Pancreas (tissue), 10 donors: ENCODE measurements around the gene RALA. TPM values are rescaled to one million over a fixed set of nuclear protein-coding genes. Genes with fewer than 3 reads are reported as not detected.

Experiments
- ATAC-seq, 4 donors: fragments of 200-7000 bp; cut with Tn5 transposase; one replicate each; pipeline versions ENCODE4 v1.8.0 to v1.9.1; 2020; ENCODE audit warnings: mild to moderate bottlenecking in 4 of 4, moderate library complexity in 4 of 4
- DNase-seq, 6 donors: peaks; one replicate each; pipeline ENCODE4 v3.0.0-alpha.2; 2020
- FAIRE-seq: peaks from 2 replicates; lab custom pipeline; 2012; peaks lifted over from hg19 to GRCh38; lab: Jason Lieb, UNC
- H3K27ac ChIP-seq, 4 donors: fragments of 200-600 bp; sonication (generic); 1 replicate in 3 of 4; 2 replicates in 1 of 4; pipeline versions ENCODE4 v1.5.0 to v1.8.0; 2020
- H3K27me3 ChIP-seq, 4 donors: fragments of 200-600 bp; one replicate each; pipeline ENCODE4 v1.8.0; 2021
- H3K36me3 ChIP-seq, 3 donors: fragments of 200-600 bp; sonication (generic) in 1 of 3; one replicate each; pipeline versions ENCODE4 v1.5.0 to v1.8.0; 2020 to 2021
- H3K4me1 ChIP-seq, 3 donors: fragments of 200-600 bp; one replicate each; pipeline ENCODE4 v1.8.0; 2021
- H3K4me3 ChIP-seq, 4 donors: fragments of 200-600 bp; sonication (generic) in 2 of 4; one replicate each; pipeline versions ENCODE4 v1.5.0 to v1.8.0; 2020 to 2021
- H3K9me3 ChIP-seq, 4 donors: fragments of 200-600 bp; one replicate each; pipeline ENCODE4 v1.8.0; 2021
- CTCF ChIP-seq, 4 donors: fragments of 200-600 bp; sonication (generic) in 3 of 4; IDR thresholded peaks; one replicate each; pipeline versions ENCODE4 v1.5.0 to v1.8.0; 2021; ENCODE audit warnings: antibody characterized with exemption in 4 of 4
- WGBS, 2 donors: extraction: QIAGEN DNeasy Blood & Tissue Kit; methylation state at CpG; one replicate each; pipeline ENCODE4 v1.1.7; 2013; 5-methylcytosine and 5-hydroxymethylcytosine counted together
- intact Hi-C, 3 donors: fragments of 100-400 bp; cut with DNase I; formaldehyde crosslinking; loops; one replicate each; pipeline versions ENCODE4 v1.11.1 to v1.14.2; 2022
- polyA plus RNA-seq, 2 donors: library from polyadenylated mRNA; stranded (reverse); fragments of 200-250 nt; gene quantifications; one replicate each; pipeline ENCODE4 v1.2.3, GENCODE V29; 2013
- total RNA-seq, 6 donors: library from RNA; stranded (reverse); fragmentation: NEBNext Ultra II Directional in 4 of 6; extraction: Animal tissue kit (Norgen Biotek cat#: 25700) in 4 of 6; gene quantifications; one replicate each; pipeline versions ENCODE4 v1.2.1 to v1.2.4, GENCODE V29; 2021 to 2023
- donor health status: healthy with polysubstance abuse.
- donor health status: DM: no; HTN: no; CAD: no; lungs with moderate emphysema.
- donor health status: DM: no; HTN: no; CAD: no.
- donor health status: control.
- donor health status: control.
- donor health status: Bipolar disorder and iron deficiency.
- donor health status: DM: yes; HTN: yes; CAD: no.
- donor health status: DM: no; HTN: no; CAD: no.
- donor health status: DM: no; HTN: no; CAD: no.
- donor health status: DM: yes; HTN: yes; CAD: no.

RALA gene
- total and polyA plus RNA-seq, 8 donors, result 7.0 to 19.1 (median 8.8) TPM

GRCh38 chr7:39582536-39582935 lies 40.8 kb upstream of the RALA start:
- no peak overlapping the region for H3K27ac ChIP-seq
- FAIRE-seq (no peak), DNase-seq (no peak), ATAC-seq (no peak)
- no peak for TF ChIP-seq CTCF (IDR thresholded peaks at IDR 0.05)
- intact Hi-C loops, result loop anchor here in 1 of 3 donors (5.0 kb wide), 1 partner anchor 165 kb away; no protein-coding TSS in a partner anchor
- H3K36me3 ChIP-seq, result no peaks in the 10 kb centered on the region
- 77 to 78% methylated on average over 2 of the region's 2 CpGs for WGBS, 2 donors
- no peaks in the 10 kb centered on the region for H3K9me3 ChIP-seq
- no peak overlapping the region for H3K4me3 ChIP-seq
- no peaks in the 10 kb centered on the region for H3K27me3 ChIP-seq
- no peaks in the 10 kb centered on the region for H3K4me1 ChIP-seq

- H3K4me3 ChIP-seq, result no peak overlapping the region
- 64 to 78% methylated on average over 2 of the region's 2 CpGs for WGBS, 2 donors
- ATAC-seq (no peak), FAIRE-seq (no peak), DNase-seq (no peak)
- no peaks in the 10 kb centered on the region for H3K4me1 ChIP-seq
- H3K27ac ChIP-seq, result no peak overlapping the region
- no peaks in the 10 kb centered on the region for H3K36me3 ChIP-seq
- intact Hi-C loops, result loop anchor here in 1 of 3 donors (5.0 kb wide), 1 partner anchor 164 kb away; no protein-coding TSS in a partner anchor
- no peak for TF ChIP-seq CTCF (IDR thresholded peaks at IDR 0.05)
- H3K9me3 ChIP-seq, result no peaks in the 10 kb centered on the region
- H3K27me3 ChIP-seq, result no peaks in the 10 kb centered on the region
Measured at GRCh38 chr7:39583539-39583938, 39.8 kb upstream of the RALA start.

- FAIRE-seq, result no peak
- no peaks in the 10 kb centered on the region for H3K36me3 ChIP-seq
- no peak overlapping the region for H3K4me3 ChIP-seq
- no peaks in the 10 kb centered on the region for H3K4me1 ChIP-seq
- H3K27ac ChIP-seq, result no peak overlapping the region
- no peak for DNase-seq
- intact Hi-C loops, result no loop called here
- no peak for ATAC-seq
- H3K9me3 ChIP-seq, result no peaks in the 10 kb centered on the region
- no peak for TF ChIP-seq CTCF (IDR thresholded peaks at IDR 0.05)
- H3K27me3 ChIP-seq, result no peaks in the 10 kb centered on the region
Measured at GRCh38 chr7:39587393-39587792, 36.0 kb upstream of the RALA start.

DNA sequence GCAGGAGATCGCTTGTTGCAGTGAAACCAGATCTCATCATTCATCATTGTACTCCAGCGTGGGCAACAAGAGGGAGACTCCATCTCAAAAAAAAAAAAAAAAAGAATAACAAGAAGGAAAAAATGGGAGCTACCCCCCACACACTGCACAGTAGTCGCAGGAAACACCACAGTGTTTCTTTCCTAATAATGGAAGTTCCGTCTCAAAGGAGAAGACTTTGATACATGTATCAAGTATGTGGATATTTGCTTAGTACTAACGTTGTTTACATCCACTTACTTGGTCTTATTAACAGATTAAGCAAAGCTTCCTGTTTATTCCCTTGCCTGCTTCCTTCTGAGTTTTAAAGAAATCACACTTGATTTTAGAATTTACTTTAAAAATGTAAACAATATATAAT lies 35.0 kb upstream of the RALA start:
- H3K4me3 ChIP-seq, result no peak overlapping the region
- no peaks in the 10 kb centered on the region for H3K4me1 ChIP-seq
- H3K27me3 ChIP-seq, result no peaks in the 10 kb centered on the region
- 59 to 64% methylated on average over 5 of the region's 5 CpGs for WGBS, 2 donors
- no peaks in the 10 kb centered on the region for H3K36me3 ChIP-seq
- H3K9me3 ChIP-seq, result no peaks in the 10 kb centered on the region
- FAIRE-seq (no peak), DNase-seq (no peak), ATAC-seq (no peak)
- H3K27ac ChIP-seq, result no peak overlapping the region
- no peak for TF ChIP-seq CTCF (IDR thresholded peaks at IDR 0.05)
- intact Hi-C loops, result no loop called here

- Histone ChIP-seq H3K27ac (peak overlapping the region in 1 of 4 donors; percentile 17), H3K4me3 (no peak overlapping the region), H3K9me3 (no peaks in the 10 kb centered on the region), H3K27me3 (no peaks in the 10 kb centered on the region), H3K4me1 (no peaks in the 10 kb centered on the region), H3K36me3 (no peaks in the 10 kb centered on the region)
- DNase-seq, result peak in 1 of 6 donors; percentile 26
- intact Hi-C loops, result loop anchor here in 1 of 3 donors (10.0 kb wide), 1 partner anchor 155 kb away; no protein-coding TSS in a partner anchor
- TF ChIP-seq CTCF (IDR thresholded peaks at IDR 0.05), result no peak
- no peak for FAIRE-seq
- ATAC-seq, result peak in 2 of 4 donors; percentile 77 to 81
- 61 to 70% methylated on average over 7 of the region's 7 CpGs for WGBS, 2 donors
Measured at GRCh38 chr7:39589323-39590111, 33.9 kb upstream of the RALA start.
